ENCODE measurements around the gene EXOSC7.

GRCh38 chr3:45016916-45017315 is 40.9 kb downstream of the EXOSC7 start:
- TF ChIP-seq ATF3 (IDR thresholded peaks at IDR 0.05) (no peak), ATF3 (CRISPR knock-in tag; conservative IDR thresholded peaks at IDR 0.05) (no peak), MAFF (IDR thresholded peaks at IDR 0.05; ENCODE audit: low read length) (no peak), USF1 (CRISPR knock-in tag; IDR thresholded peaks at IDR 0.05) (no peak), ZFX (CRISPR knock-in tag; IDR thresholded peaks at IDR 0.05) (no peak)

Data from K562 (cell line).